ENCODE results near the gene STMN1.
A peak's percentile ranks its signal among the peaks of the same experiment; 100 is the strongest.
"Not testable (repeated sequence)": the region's sequence is repeated elsewhere in the genome, so short reads cannot be mapped to it uniquely, and the experiment has no call there.

The STMN1 gene

DNA sequence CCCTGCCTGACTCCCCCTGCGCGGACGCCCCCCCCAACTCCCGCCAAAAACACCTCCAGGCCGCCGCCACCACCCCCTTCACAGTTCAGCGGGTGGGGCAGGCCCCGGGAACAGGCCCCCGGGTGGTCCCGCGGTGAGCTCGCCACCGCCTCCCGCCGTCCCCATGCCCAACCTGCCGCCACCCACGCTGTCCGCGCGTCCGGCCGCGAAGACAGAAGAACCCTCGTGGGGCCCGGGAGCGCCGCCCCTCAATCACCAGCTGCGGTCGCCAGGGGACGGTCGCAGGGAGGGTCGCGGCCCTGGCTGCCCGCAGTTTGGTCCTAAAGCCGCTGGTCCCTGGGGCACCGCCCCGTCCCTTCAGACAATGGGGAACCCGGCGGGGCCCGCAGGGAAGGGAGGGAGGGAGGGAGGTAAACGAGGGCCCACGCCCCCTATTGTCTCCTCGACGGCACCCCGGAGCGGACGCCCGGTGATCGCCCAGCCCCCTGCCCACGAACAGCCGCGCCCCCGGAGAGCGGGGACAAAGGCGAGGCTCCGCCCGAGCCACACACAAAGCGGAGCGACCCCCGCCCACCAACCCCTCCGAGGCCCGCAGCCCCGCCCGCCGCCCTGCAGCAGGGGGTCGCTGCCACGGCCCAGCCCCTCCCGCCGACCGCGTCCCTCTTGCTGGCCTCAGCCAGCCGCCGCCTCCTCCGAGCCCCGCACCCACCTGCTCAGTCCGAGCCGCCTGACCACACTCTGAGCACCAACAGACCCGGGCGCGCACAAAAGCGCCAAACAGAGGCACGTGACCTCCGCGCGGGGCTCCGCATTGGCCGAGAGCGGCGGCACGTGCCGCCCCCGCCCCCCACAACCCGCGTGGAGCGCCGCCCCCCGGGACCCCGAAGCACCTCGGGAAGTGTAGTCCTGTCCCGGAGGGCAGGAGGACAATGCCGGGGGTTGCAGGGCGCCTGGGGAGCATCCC is at the start of gene STMN1:
TSS of gene STMN1 (minus strand) at position 740 of the 964 bp plus-strand sequence. CDS start 1,743 bp downstream, outside the sequence.
- peak; percentile 77 to 90 (median 88) for DNase-seq (ENCODE audit: low read depth in 3 of 3)

DNA sequence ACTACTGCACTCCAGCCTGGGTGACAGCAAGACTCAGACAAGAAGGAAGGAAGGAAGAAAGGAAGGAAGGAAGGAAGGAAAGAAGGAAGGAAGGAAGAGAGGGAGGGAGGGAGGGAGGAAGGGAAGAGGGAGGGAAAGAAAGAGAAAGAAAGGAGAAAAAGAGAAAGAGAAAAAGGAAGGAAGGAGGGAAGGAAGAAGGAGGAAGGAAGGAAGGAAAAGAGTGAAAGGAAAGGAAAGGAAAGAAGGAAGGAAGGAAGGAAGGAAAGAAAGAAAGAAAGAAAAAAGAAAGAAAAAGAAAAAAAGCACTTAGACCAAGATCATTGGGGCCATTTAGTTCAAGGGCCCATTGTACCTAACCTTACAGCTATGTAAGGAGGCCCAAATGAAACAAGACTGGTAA is 49.3 kb upstream of the STMN1 start:
- no peak for DNase-seq (ENCODE audit: low read depth in 3 of 3)

DNA sequence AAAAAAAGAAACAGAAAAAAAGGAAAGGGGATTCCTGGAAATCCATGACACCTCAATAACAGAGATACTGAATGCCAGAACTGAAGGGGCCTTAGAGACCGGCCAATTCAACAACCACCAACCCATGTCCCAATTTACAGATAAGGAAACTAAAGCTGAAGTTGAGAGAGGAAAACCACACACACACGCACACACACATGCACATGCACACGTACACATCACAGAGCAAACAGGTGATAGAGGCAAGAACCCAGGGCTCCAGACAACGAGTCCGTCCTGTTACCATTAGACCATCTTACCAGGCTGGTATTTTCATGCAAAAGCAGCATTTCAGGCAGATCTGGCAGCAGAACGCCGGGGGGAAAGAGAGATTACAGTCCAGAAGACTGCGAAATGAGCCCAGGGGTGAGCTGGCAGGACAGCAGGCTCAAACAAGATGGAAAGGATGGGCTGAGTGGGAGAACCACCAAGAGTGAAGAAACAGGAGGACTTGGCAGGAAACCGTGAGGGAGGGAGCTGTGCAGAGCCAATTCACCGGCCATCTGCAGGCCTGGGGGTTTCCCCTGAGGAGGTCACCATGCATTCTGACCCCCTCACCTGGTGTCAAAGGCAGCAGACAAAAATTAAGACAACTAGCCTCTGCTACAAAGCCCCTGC is 48.2 kb upstream of the STMN1 start:
- DNase-seq (ENCODE audit: low read depth in 3 of 3): no peak

DNA sequence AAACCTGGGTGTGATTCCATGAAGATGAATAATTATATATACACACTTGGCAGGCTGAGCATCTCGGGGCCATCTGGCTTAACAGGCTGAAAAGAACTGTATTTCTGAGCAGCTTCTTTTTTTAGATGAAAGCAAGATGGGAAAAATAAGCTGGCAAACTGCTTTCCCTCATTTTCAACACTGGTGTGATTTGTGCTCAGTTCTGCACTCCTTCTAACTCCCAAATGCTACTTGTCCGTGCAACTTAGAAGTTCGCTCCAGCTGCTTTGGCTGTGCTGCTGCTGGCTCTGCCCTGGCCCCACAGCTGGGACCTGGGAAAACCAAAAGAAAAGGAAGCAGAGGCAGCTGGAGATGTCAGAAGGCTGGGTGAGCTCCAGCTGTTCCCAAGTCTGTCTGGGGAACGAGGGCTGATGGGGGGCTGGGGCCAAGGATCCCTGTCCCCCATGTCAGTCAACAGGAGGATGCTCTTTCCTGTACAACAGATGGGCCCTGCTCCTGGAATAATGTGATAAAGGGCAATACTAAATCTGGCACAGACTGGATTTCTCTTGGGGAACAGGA is 46.7 kb upstream of the STMN1 start:
- DNase-seq (ENCODE audit: low read depth in 3 of 3): no peak

DNA sequence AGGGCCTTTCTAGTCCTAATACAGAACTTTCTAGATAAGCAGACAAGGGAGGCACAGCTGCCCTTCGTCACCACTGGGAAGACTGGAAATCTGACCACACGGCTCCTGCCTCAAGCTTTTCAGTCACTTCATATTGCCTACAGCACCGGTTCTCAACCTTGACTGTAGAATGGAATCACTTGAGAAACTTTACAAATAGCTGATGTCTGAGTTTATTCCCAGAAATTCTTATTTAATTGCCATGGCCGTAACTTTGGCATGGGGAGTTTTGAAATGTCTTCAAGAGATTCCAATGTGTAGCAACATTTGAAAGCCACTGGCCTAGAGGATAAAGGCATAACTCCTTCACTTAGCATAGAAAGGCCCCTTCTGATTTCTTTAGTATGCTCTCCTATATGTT is 42.4 kb upstream of the STMN1 start:
- DNase-seq (ENCODE audit: low read depth in 3 of 3): no peak

DNA sequence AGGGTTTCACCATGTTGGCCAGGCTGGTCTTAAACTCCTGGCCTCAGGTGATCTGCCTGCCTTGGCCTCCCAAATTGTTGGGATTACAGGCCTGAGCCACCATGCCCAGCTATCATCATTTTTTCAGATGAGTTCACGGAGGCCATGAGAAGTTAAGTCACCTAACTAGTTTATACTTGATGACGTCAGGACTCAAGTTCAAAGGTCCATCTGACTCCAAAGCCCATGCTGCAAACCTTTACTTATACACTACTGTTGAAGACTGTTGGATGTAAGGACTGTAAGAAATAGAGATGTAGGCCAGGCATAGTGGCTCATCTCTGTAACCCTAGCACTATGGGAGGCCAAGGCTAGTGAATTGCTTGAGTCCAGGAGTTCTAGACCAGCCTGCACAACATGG is 40.8 kb upstream of the STMN1 start:
- DNase-seq (ENCODE audit: low read depth in 3 of 3): no peak

DNA sequence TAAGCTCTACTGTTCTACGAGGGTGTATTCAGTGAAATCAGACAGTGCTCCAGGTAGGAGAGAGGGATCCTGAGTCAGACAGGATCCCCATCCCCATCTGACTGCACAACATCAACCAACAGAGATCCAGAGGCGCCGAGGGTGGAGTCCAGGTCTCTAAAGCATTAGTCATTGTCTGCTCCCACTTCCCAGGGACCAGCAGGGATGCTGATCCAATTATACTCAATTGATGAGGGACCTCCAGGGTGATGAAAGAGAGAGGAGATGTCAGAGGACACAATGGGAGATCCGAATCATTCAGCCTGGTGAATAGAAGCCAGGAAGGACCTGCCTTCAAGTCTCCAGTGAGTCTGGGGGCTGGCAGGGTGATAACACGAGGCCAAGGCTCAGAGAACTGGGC is 39.5 kb upstream of the STMN1 start:
- DNase-seq (ENCODE audit: low read depth in 3 of 3): no peak

DNA sequence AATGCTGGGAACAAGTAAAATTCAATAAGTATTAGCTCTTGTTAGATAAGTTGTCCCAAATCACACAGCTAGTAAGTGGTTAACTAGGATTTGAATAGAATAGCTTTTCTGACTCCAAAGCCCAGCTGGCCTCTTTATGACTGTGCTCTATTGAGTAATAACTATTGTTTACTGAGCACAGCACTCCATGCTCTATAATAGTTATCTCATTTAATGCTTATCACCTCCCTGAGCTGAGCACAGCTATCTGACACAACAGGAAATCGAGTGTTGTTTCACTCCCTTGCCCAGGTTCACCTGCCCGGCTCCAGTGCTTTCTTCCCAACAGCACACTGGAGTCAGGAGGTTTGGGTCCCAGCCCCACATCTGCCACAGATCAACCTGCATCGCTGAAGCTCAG is 38.8 kb upstream of the STMN1 start:
- no peak for DNase-seq (ENCODE audit: low read depth in 3 of 3)

DNA sequence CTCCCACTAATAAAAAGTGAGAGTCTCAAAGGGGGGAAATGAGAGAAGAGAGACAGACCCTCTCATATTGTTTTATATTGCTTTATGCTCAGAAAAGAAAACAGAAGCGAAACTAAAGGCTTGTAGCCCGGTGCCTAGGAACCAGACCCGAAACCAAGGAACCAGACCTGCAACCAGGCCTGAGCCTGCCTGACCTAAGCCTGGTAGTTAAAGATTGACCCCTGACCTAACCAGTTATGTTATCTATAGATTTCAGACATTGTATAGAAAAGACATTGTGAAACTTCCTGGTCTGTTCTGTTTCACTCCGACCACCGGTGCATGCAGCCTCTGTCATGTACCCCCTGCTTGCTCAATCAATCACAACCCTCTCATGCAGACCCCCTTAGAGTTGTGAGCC is 37.3 kb upstream of the STMN1 start:
- not testable (repeated sequence) for DNase-seq (ENCODE audit: low read depth in 3 of 3)

DNA sequence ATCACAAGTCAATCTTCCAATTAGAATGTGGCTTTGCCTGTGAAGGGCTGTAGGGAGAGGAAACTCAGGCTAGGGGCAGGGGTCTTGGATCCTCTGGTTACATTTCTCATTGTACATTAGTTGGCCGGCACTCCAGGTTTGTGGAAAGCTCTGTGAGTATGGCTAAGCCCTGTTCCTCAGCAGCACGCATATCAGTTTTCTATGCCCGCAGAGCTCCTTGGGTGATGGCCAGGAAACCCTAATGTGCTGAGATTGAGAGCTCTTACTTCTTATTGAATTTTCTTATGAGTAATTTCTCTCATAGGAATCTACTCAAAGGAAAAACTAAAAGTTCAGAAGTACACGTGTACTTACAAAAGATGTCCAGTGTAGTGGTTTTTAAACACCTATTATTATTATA is 30.7 kb upstream of the STMN1 start:
- DNase-seq (ENCODE audit: low read depth in 3 of 3): no peak

DNA sequence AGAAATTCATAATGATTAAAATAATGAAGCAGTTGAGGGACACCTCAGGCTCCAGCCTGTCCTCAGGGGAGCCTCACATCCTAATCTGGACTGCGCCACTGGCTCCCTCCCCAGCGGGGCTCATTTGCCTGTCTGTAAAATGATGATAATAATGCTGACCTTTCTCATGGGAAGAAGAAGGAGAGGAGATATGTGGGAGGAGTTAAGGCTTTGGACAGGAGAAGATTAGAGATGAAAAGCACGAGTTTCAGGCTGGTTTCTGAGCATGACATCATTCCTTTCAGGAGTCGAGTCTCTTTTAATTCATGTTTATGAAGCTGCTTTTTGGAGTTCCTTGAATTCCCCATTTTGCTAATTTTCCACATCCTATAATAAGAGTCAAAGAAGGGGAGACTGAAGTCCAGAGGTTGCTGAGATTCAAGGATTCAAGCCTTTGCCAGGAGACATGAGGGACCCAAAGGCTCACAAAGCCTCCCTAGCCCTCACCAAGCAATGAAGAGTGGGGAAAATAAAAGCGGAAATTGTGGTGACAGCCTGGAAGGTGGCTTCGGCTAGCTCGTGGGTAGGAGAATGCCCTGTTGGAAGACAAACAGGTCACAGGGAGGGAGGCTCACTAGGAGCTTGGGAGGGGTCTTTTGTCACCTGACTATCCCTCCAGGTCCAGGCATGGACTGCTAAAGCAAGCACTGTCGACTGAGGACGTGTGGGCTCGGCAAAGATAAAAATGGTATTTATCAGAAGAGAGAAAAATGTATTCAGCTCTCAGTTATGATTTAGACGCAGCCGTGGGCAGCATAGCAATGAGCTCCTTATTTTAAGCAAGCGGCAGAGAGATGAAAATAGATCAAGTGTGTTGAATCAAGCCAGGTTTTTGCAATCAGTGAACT is 27.5 kb upstream of the STMN1 start:
- DNase-seq (ENCODE audit: low read depth in 3 of 3): no peak

DNA sequence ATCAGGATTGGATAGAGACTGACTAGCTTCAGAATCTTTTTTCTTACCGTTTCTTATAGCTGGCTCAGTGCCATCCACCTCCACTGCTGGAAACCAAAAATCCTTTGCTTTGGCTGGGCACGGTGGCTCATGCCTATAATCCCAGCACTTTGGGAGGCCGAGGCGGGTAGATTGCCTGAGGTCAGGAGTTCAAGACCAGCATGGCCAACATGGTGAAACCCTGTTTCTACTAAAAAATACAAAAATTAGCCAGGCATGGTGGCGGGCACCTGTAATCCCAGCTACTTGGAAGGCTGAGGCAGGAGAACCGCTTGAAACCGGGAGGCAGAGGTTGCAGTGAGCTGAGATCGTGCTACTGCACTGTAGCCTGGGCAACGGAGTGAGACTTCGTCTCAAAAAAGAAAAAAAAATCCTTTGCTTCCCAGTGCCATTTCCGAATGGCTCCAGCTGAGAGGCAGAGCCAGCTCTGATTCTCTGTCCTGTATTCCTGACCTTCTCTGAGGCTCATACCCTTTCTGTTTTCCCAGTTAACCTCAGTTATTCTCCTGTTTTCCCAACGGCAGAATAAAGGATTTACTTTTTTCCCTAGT is 26.7 kb upstream of the STMN1 start:
- not testable (repeated sequence) for DNase-seq (ENCODE audit: low read depth in 3 of 3)

DNA sequence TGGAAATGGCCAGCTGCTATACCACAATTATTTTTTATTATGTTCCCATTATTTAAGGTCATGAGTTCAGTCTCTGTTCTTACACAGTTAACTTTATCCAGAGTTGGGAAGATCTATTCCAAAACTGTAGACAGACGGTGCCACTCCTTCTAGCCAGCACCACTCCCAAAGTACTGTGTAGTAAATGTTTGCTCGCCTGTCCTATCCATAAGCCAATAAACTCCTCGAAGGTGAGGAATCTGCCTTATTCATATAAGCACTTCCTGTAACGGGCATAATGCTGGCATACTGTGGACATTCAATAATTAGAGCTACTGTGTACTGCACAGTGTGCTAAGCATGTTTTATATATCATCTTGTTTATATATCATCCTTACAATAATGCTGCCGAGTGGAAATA is 26.1 kb upstream of the STMN1 start:
- no peak for DNase-seq (ENCODE audit: low read depth in 3 of 3)

DNA sequence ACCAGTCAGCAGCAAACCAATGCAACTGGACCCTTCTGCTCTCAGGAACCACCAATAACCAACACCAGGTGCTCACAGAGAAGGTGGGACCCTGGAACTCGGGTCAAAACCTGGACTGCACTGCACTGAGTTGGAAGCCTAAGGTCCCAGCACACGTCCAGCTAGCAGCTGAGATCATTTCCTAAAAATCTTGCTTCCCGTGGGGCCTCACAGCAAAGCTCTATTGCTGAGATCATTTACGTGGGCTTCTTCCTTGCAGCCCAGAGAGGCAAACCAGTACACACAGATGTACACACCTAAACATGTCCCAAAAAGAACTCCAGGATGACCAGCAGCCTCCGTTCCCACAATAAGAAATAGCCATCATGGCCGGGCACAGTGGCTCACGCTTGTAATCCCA is 22.8 kb upstream of the STMN1 start:
- no peak for DNase-seq (ENCODE audit: low read depth in 3 of 3)

DNA sequence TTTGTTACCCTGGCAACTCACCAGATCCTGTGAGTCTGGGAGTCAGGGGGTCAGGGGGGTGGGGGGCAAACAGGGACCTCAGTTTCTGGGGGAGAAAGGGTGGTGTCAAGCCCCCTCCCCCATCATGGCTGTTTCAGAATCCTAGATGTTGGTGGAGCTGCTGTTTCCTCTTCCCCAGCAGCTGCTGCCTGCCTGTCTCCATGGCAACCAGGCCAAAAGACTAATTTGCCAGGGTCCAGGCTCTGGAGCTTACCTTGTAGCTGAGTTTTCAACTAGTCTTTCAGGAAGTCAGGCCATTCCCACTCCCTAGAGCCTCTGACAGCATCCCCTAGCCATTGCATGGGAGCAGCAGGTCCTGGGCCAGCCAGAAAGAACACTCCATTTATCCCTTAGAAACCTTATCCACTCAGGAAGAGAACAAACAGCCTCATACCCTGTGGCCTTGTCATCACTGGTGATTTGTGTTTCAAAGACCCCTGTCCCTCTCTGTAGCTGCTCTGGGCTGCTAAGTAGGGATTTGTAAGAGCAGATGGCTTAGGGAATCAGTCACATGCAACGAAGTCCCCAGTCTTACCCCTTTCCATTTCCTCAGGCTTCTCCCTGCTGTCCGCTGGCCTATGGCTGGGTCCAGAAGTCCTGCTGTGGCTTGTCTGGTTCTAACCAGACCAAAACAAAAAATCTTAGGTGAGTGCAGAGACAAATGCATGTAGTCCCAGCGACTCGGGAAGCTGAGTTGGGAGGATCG is 21.5 kb upstream of the STMN1 start:
- no peak for DNase-seq (ENCODE audit: low read depth in 3 of 3)

DNA sequence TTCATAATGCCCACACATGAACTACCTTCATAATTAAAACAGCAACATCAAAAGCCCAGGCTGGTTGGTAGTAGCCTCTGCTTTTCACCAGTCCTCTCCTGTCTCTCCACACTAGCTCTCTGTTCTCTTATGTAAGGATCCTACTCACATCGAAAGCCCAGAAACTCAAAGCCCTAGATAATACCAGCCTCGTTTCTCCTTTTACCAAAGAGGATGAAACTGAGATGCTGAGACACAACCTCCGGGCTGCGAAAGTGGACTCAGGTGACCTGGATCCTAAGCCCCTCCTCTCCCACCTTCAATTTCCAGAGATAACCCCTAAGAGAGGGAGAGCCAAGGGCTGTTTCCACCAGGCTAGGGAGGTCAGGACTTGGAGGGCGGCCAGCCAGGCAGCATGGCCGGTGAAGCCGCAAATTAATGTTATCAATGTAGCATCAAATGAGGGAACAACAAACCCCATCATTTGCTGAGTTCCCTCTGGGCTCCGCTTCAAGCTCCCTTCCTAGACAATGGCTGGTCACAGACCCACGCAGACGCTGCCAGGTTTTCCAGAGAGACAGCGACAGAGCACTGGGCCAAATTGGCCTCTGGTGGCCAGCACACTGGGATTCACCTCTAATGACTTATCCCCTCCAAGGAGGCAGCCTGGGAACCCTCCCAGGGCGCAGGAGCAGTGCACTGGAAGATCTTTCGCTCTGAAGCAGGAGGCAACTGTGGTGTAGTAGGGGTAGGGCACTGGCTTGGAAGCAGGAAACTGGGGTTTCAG is 20.7 kb upstream of the STMN1 start:
- DNase-seq (ENCODE audit: low read depth in 3 of 3): no peak

DNA sequence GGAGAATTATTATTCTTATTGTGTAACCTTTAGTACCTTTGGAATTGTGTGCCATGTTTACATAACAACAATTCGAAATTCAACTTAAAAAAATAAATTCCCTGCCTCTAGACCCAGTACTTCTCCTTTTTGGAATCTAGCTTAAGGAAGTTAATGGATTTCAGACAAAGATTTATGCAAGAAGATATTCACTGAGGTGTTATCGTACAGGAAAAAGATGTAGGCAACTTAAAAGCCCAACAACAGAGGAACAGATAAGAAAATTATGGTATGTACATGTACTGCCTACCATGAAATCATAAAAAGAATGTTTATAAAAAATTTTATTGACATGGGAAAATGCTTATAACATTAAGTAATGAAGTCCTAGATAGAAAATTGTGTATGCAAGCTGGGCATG is 18.2 kb upstream of the STMN1 start:
- no peak for DNase-seq (ENCODE audit: low read depth in 3 of 3)

DNA sequence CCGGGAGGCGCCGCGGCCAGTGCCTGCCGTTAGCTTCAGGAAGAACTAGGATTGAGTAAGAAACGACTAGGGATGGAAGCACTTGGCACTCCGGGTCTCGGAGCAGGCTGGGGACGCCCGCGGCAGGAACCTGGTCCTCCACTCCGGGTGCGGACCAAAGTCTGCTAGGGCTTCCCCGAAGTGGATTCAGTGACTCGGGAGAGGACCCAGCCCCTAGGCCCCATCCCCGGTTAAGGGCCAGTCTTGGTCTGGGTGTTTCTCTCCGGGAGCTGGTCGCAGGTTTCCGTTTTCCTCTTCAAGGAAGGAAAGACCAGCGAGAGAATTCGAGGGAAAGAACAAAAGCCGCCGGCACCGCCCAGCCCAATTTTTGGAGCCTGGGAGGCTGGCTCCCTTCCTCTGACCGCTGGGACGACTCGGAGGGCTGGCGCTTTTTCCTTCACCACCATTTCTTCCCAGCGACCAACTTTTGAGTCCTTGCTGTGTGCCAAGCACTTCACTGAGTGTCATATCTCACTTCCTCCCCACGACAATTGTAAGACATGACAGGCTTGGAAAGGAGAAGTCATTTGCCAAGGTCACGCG is 16.8 kb upstream of the STMN1 start:
- DNase-seq (ENCODE audit: low read depth in 3 of 3): no peak

All from stimulated activated CD4-positive, alpha-beta T cell treated with anti-CD3 and anti-CD28 coated beads, TNF-alpha, amount 100 ng/mL, for 48 hours (primary cell).